IPS DF 19.7 (cell line): Measurements from ENCODE around the gene MIS18A.
"Not testable (repeated sequence)": the region's sequence is repeated elsewhere in the genome, so short reads cannot be mapped to it uniquely, and the experiment has no call there.

Source experiments
- DNase-seq: peaks from one replicate; pipeline ENCODE4 v3.0.0-alpha.2; 2013; ENCODE audit warnings: low read depth, low spot score

Gene MIS18A

DNA sequence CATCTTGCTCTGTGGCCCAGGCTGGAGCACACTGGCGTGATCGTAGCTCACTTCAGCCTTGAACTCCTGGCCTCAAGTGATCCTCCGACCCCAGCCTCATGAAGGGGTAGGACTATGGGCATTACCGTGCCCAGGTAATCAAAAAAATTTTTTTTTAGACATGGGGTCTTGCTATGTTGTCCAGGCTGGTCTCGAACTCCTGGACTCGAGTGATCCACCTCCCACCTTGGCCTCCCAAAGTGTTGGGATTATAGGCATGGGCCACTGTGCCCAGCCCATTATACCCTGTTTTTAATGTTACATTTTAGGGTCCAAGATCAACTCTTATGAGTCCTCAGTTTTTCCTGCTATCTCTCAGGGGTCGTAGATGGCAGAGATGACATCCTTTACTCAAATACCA, 26.1 kb upstream of the MIS18A start:
- no peak for DNase-seq

GRCh38 chr21:32303385-32303784, 24.5 kb upstream of the MIS18A start:
- no peak for DNase-seq

- no peak for DNase-seq
Measured at GRCh38 chr21:32302560-32302959, 23.7 kb upstream of the MIS18A start.

DNA sequence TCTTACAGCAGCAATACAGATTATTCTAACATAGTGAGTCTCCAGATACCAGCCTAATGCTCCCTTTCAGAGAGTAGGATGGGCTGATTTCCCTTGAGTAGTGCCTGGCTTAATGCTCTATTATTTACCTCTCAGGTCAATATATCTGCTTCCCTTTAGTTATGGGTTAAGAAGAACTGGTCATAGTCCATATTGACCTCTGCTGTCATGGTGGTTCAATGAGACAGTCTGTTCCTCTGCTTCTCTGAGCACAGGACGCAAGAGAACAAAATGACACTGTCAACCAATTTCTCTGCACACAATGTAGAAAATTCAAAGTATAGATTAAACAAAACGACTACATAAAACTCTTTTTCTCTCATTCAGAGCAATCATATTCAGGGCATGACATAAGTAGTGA, 22.7 kb upstream of the MIS18A start:
- DNase-seq: no peak

DNA sequence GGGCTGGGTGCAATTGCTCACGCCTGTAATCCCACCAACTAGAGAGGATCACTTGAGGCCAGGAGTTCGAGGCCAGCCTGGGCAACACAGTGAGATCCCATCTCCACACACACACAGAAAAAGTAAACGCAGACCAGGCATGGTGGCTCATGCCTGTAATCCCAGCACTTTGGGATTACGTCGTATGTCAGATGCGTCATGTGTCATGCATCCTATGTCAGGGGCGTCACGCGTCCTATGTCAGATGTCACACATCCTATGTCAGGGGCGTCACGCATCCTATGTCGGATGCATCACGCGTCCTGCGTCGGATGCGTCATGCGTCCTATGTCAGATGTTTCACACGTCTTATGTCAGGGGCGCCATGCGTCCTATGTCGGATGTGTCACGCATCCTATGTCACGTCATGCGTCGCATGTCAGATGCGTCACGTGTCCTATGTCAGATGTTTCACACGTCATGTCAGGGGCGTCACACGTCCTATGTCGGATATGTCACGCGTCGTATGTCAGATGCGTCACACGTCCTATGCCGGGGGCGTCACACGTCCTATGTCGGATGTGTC, 21.4 kb upstream of the MIS18A start:
- no peak for DNase-seq

DNA sequence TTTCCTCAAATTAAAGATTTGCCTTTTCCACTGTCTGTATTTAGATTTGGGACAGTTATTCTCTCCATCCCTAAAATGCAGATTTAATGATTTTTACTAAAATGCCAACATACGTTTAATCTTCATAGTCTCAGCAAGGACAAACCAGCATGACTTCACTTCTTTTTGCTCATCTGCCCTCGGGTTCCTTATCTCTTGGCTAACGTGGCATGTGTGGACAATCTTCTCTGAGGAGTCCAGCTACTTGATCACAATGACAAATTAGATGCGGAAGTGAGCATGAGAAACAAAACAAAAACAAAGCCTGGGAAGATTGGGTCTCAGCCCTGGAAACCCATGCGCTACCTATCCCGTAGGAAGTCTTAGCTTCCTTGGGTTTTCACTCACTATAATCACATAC, 20.8 kb upstream of the MIS18A start:
- no peak for DNase-seq

- no peak for DNase-seq
Measured at GRCh38 chr21:32298658-32299081, 19.8 kb upstream of the MIS18A start, which contains the start of gene MRAP. Gene MRAP (plus strand): TSS chr21:32298855. CDS start chr21:32298972, 117 bp downstream.

DNA sequence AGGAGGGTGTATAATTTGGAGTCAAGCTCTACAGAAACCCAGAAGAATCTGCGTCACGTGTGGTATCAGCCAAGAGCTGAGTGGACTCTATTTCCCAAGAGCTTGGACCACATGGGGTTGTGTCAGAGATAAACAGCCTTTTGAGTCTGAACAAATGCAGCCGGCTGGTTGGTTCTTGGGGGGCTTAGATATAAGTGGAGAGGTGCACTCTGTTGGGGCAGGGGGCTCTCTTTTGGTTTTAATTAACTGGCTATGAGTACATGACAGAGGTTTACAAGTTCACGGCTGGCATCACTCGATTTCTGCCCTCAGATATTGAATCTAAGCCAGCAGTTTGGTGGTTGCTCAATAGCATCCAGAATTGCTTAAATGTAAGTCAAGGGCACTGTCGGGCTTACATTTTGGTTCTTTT, 19.3 kb upstream of the MIS18A start:
- no peak for DNase-seq

DNA sequence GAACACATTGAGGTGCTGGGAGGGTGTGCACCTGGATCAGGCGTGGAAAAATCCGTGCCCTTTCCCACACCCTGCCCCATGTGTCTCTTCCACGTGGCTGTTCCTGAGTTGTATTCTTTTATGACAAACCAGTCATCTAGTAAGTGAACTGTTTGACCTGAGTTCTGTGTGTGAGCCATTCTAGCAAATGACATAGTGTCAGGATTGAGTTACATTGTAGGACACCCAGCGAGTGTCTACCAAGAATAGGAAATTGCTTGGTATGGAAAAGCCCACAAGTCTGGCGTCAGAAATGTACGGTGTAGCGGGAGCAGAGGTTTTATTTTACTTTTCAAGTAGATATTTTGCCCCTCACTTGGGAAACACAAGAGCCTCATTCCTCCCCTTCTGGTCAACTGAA, 18.6 kb upstream of the MIS18A start:
- no peak for DNase-seq

GRCh38 chr21:32285476-32285875, 6.6 kb upstream of the MIS18A start:
- no peak for DNase-seq

DNA sequence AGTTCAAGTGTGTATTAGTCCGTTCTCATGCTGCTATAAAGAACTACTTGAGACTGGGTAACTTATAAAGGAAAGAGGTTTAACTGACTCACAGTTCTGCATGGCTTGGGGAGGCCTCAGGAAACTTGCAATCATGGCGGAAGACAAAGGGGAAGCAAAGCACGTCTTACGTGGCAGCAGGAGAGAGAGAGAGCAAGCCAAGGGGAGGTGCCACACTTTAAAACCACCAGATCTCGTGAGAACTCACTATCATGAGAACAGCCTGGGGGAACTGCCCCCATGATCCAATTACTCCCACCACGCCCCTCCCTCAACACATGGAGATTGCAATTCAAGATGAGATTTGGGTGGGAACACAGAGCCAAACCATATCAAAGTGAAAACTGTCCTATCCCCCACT, 4.1 kb upstream of the MIS18A start:
- no peak for DNase-seq

- DNase-seq: no peak
Measured at GRCh38 chr21:32281531-32281930, 2.7 kb upstream of the MIS18A start.

- DNase-seq: no peak
Measured at GRCh38 chr21:32279377-32279680, 480 bp upstream of the MIS18A start.

DNA sequence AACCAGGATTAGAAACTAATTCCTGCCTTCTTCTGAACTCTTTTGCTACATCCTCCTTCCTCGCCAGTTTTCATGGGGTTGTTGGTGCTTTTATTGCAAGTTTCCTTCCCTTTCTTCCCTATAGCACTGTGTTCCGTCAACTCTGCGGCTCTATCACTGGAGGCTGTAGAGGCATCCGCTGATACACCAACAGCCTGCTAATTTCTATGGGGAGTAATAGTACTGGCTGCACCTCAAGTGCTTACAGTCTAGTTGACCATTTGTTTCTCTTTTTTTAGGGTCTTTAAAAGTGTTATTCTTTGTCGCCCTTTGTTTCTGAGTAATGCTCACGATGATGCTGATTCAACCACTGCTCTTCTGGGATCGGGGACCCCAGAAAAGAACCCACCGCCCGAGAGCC, 746 bp downstream of the MIS18A start:
- no peak for DNase-seq

DNA sequence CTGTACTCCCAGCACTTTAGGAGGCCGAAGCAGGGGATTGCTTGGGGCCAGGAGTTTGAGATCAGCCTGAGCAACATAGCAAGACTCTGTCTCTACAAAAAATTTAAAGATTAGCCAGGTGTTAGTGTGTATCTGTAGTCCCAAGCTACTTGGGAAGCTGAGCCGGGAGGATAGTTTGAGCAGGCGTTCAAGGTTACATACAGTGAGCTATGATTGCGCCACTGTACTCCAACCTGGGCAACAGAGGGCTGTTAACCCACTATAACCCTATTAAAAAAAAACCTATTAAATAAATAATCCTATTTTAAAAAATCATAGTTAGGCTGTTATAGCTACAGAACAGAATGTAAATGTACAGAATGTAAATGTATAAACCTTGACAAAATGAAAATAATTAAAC, 2.2 kb downstream of the MIS18A start:
- no peak for DNase-seq

- DNase-seq: no peak
Measured at GRCh38 chr21:32270748-32271147, 8.1 kb downstream of the MIS18A start.

DNA sequence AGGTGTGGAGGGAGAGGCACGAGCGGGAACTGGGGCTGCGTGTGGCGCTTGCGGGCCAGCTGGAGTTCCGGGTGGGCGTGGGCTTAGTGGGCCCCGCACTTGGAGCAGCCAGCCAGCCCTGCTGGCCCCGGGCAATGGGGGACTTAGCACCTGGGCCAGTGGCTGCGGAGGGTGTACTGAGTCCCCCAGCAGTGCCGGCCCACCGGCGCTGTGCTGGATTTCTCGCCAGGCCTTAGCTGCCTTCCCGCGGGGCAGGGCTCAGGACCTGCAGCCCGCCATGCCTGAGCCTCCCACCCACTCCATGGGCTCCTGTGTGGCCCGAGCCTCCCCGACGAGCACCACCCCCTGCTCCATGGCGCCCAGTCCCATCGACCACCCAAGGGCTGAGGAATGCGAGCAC, 13.5 kb downstream of the MIS18A start:
- not testable (repeated sequence) for DNase-seq

- no peak for DNase-seq
Measured at GRCh38 chr21:32261929-32262328, 16.9 kb downstream of the MIS18A start.

DNA sequence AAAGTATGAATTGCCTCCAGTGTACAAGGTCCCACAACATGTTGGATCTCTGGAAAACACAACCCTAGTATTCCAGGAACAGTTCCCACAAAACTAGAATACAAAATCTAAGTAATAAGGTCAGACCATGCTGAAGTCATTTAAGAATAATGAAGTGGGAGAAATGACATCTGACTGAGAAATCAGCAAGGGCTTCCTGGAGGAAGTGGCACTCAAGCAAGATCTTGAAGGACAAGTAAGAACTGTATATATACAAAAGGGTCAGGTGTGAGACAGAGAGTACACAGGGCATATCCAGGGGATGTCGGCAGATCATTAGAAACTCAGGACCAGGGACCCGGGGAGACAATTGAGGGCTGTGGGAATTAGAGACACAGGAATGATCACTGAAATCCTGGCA, 18.7 kb downstream of the MIS18A start:
- no peak for DNase-seq

GRCh38 chr21:32258786-32259048, 20.1 kb downstream of the MIS18A start:
- not testable (repeated sequence) for DNase-seq

GRCh38 chr21:32257962-32258785, 20.7 kb downstream of the MIS18A start:
- peak; percentile 54 for DNase-seq

DNA sequence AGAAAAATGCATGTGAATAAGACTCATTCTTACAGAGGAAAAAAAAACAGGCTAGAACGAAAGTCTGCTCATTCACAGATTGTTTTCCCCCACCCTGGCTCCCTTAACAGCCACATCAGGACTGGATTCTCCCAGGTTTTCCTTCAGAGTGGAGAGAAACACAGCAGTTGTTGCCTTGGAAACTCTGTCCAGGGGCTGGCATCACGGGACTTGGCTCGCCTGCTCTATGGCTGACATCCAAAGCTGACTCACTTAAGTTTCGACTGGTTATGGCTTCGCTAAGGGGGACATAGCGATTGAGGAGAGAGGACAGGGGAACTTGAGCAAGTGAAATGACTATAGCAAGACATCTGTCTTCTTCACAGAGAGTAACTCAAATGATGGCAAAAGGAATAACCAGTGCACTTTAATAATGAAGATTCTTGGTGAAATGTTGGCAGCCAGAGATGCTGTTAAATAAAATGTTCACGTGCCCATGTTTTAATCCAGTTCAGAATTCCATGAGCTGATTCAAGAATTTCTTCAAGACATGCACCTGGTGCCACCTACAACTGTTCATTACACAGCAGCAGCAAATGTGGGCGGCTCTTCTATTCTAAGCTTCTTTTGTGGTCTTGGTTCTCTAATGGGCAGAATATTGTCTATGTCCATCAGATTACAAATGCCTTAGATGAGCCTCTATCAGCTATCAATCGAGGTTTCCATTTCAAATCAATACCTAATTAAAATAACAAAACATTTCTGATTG, 21.8 kb downstream of the MIS18A start:
- DNase-seq: no peak

GRCh38 chr21:32256251-32256650, 22.6 kb downstream of the MIS18A start:
- no peak for DNase-seq
